ENCODE results near the gene ADAMTSL5.
"Not testable (repeated sequence)": the region's sequence is repeated elsewhere in the genome, so short reads cannot be mapped to it uniquely, and the experiment has no call there.

Gene ADAMTSL5

GRCh38 chr19:1530856-1531255, 18.0 kb upstream of the ADAMTSL5 start:
- in situ Hi-C loops (cut with MboI; ENCODE audit: low sequenced_read_pairs): not testable (repeated sequence)

- in situ Hi-C loops (cut with MboI; ENCODE audit: low sequenced_read_pairs): no loop called here
Observed at GRCh38 chr19:1529430-1529816, 16.6 kb upstream of the ADAMTSL5 start.

GRCh38 chr19:1528596-1529429, 16.0 kb upstream of the ADAMTSL5 start:
- in situ Hi-C loops (cut with MboI; ENCODE audit: low sequenced_read_pairs): no loop called here

GRCh38 chr19:1527650-1528309, 15.0 kb upstream of the ADAMTSL5 start:
- in situ Hi-C loops (cut with MboI; ENCODE audit: low sequenced_read_pairs): no loop called here

GRCh38 chr19:1526979-1527649, 14.3 kb upstream of the ADAMTSL5 start:
- in situ Hi-C loops (cut with MboI; ENCODE audit: low sequenced_read_pairs): no loop called here

GRCh38 chr19:1526066-1526778, 13.4 kb upstream of the ADAMTSL5 start:
- in situ Hi-C loops (cut with MboI; ENCODE audit: low sequenced_read_pairs): no loop called here

GRCh38 chr19:1525343-1525742, 12.5 kb upstream of the ADAMTSL5 start:
- in situ Hi-C loops (cut with MboI; ENCODE audit: low sequenced_read_pairs): no loop called here

- in situ Hi-C loops (cut with MboI; ENCODE audit: low sequenced_read_pairs): no loop called here
Observed at GRCh38 chr19:1524972-1525325, 12.1 kb upstream of the ADAMTSL5 start.

GRCh38 chr19:1524287-1524971, 11.6 kb upstream of the ADAMTSL5 start:
- in situ Hi-C loops (cut with MboI; ENCODE audit: low sequenced_read_pairs): no loop called here

- in situ Hi-C loops (cut with MboI; ENCODE audit: low sequenced_read_pairs): no loop called here
Observed at GRCh38 chr19:1523412-1524286, 10.8 kb upstream of the ADAMTSL5 start, which contains the start of gene PLK5. Gene PLK5, plus strand, starts transcription at chr19:1524077. Its CDS starts 2,920 bp downstream, at chr19:1526997.

- in situ Hi-C loops (cut with MboI; ENCODE audit: low sequenced_read_pairs): no loop called here
Observed at GRCh38 chr19:1522838-1523237, 10.0 kb upstream of the ADAMTSL5 start.

GRCh38 chr19:1522061-1522460, 9.2 kb upstream of the ADAMTSL5 start:
- in situ Hi-C loops (cut with MboI; ENCODE audit: low sequenced_read_pairs): no loop called here

- in situ Hi-C loops (cut with MboI; ENCODE audit: low sequenced_read_pairs): no loop called here
Observed at GRCh38 chr19:1521636-1522035, 8.8 kb upstream of the ADAMTSL5 start.

GRCh38 chr19:1520203-1520780, 7.5 kb upstream of the ADAMTSL5 start:
- in situ Hi-C loops (cut with MboI; ENCODE audit: low sequenced_read_pairs): no loop called here

- in situ Hi-C loops (cut with MboI; ENCODE audit: low sequenced_read_pairs): not testable (repeated sequence)
Observed at GRCh38 chr19:1519802-1520201, 7.0 kb upstream of the ADAMTSL5 start.

- in situ Hi-C loops (cut with MboI; ENCODE audit: low sequenced_read_pairs): no loop called here
Observed at GRCh38 chr19:1518471-1518870, 5.7 kb upstream of the ADAMTSL5 start.

- in situ Hi-C loops (cut with MboI; ENCODE audit: low sequenced_read_pairs): no loop called here
Observed at GRCh38 chr19:1516395-1516753, 3.6 kb upstream of the ADAMTSL5 start.

- in situ Hi-C loops (cut with MboI; ENCODE audit: low sequenced_read_pairs): no loop called here
Observed at GRCh38 chr19:1514986-1515721, 2.3 kb upstream of the ADAMTSL5 start.

- in situ Hi-C loops (cut with MboI; ENCODE audit: low sequenced_read_pairs): no loop called here
Observed at GRCh38 chr19:1514295-1514661, 1.5 kb upstream of the ADAMTSL5 start.
